Putamen (tissue), 1 donor: ENCODE results near the gene SIRT5.

ENCODE experiments used
- DNase-seq: peaks from one replicate; pipeline ENCODE4 v3.0.0-alpha.2; 2016; ENCODE audit warnings: low spot score

The SIRT5 gene

DNA sequence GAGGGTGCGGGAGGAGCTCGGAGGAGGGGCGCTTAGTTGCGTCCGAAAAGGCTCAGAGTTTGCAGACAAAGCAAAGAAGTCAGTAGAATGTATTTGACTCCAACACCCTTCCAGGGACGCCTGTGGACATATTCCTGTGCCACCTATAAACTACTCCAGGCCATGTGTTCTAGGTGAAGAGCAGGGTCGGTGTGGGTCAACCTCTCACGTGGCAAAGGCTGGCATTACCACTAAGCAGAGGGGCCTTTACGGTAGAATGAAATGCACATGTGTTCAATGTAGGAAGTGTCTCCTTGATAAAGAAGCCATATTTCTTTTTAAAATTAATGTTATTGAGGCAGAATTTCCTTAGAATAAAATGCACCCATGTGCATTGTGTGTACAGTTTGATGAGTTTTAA is 15.4 kb downstream of the SIRT5 start:
- no peak for DNase-seq

- DNase-seq: no peak
Observed at GRCh38 chr6:13590574-13591153, 16.3 kb downstream of the SIRT5 start.

DNA sequence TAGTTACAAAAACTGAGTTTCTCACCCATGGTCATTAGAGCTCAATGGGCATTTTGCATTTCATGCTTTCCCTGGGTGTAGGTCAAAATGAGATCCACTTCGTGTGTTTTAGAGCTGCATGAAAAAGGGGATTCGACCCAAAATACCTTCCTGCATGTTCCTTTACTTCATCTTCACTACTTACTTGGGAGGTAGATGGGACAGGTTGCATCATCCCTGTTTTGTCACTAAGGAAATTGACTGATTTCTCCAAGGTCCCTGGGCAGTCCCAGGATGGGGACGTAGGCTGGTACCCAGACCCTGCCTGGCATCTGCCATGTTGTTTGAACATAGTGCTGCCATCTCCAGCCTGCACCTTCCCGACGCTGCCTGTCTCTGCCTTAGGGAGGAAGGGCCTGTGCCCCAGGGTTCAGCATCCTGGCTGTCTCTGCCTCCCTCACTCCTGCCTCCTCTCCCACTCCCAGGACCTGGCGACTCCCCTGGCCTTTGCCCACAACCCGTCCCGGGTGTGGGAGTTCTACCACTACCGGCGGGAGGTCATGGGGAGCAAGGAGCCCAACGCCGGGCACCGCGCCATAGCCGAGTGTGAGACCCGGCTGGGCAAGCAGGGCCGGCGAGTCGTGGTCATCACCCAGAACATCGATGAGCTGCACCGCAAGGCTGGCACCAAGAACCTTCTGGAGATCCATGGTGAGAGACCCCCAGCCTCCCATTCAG is 17.0 kb downstream of the SIRT5 start:
- DNase-seq: no peak

DNA sequence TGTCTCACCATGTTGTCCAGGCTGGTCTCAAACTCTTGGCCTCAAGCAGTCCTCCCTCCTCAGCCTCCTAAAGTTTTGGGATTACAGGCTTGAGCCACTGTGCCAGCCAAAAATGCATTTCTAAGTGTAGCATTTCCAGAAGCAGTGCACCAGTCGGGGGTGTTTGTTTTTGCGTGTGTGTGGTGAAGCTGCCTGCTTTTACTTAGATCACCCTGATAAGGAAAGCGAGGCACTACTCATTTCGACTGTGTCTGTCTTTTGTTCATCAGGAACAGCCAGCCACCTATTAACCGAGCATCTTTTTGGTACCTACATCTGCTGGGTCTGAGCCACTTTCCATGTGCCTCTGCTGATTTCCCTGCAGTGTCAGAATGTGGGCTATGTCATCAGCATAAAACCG is 18.7 kb downstream of the SIRT5 start:
- no peak for DNase-seq

DNA sequence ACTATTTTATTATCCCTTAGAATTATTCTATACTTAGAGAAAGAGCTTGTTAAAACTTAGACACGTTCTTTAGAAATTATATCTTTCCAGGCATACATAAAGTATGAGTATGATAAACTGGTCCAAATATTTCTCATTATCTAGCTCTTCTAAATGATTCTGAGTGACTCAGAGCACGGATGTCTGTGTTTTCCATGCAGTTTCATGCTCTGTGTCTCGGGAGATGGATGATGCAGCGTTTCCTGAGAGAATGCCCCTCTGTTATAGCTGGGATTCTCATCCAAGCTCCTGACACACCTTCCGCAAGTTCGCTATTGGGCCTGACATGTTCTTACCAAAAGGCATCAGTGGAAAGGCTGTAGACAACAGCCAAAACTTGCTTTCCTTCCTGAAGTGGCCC is 19.3 kb downstream of the SIRT5 start:
- DNase-seq: no peak

GRCh38 chr6:13597073-13597472 is 22.7 kb downstream of the SIRT5 start:
- no peak for DNase-seq

DNA sequence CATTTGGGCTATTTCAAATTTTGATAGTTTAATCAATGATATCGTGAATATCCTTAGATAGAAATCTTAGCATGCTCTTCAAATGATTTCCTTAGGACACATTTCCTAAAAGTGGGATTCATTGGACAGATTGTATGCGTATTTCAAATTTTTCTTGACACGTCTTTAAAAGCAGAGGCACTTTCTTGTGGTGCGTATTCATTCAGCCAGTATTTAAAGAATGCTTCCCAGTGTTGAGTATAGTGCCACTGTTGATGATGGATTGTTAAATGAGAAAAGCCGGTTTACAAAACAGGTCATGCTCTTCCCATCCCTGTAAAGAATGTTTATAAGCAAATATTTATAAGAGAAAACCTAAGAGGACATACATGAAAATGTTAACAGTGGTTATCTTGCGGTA is 25.6 kb downstream of the SIRT5 start:
- no peak for DNase-seq

DNA sequence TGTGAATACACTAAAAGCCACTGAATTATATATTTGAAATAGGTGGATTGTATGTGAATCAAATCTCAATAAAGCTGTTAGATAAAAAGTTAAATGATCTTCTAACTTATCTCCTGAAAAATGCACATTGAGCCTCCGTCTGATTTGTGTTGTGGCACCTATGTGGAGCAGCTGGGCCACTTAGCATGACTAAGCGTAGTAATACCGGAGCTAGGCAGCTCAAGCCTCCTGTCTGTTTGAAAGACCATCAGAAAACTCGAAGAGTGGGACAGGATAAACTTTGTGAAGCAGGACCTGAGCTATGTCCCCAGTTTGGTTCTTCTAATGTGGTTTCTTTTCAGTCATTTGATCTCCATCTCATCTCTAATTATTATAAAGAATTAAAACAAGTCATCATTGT is 29.7 kb downstream of the SIRT5 start:
- DNase-seq: no peak

- DNase-seq: no peak
Observed at GRCh38 chr6:13604546-13605416, 30.4 kb downstream of the SIRT5 start.

DNA sequence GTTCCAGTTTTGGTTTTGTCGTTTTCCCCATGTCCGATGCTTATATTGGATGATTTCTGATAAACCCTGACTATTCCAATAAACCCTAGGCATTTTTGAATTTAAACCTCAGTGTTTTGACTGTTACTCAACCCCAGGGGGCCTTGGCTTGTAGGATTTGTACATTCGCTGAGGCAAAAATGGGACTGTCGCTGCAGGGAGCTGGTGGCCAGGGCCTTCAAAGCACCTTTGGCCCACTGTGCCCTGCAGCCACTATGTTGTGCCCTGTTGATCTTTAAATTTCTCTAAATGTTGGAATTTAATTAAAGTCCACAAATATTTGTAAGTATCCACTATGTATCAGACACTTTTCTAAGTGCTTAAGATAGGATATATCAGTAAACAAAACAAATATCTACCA is 31.2 kb downstream of the SIRT5 start:
- DNase-seq: no peak

DNA sequence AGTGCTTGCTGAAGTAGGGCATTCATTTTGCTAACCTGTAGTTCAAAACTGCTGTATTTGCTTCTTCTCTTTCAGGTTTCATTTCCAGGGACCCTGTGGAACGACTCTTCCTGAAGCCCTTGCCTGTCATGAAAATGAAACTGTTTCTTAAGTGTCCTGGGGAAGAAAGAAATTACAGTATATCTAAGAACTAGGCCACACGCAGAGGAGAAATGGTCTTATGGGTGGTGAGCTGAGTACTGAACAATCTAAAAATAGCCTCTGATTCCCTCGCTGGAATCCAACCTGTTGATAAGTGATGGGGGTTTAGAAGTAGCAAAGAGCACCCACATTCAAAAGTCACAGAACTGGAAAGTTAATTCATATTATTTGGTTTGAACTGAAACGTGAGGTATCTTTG is 37.3 kb downstream of the SIRT5 start:
- DNase-seq: no peak

- DNase-seq: no peak
Observed at GRCh38 chr6:13613029-13613594, 38.7 kb downstream of the SIRT5 start.

DNA sequence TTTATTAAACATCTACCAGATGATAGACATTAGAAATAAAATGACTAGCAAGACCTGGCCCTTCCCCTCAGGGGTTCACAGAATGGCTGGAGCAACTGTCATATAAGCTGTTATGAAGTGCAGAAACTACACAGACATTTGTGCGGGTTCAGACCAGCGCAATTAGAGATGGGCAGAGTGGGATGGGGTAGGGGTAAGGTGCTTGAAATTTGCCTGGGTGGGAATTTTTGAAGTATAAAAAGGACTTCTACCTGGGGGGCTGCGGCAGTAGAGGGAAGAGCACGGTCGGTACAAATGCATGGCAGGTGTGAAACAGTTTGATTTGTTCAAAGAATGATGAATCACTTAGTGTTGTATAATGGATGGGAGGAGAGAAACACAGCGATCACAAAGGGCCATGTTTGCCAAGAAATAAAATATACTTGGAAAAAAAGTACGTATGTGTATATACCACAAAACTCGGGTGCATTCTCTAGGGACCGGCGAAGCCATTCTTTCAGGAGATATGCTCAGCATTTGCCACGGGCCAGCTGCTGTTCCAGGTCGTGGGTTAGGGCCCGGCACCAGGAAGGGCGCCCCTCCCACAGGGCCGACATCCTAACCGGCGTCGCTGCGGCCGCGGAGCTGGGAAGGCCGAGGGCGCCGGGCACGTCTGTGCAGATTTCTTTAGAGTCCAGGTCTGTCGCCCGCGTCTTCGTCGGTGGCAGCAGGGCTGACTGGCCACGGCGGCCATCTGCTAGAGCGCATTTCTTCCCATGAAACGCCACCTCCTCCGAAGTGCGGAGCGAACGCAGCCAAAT is 39.9 kb downstream of the SIRT5 start:
- DNase-seq: no peak

- peak; percentile 97 for DNase-seq
Observed at GRCh38 chr6:13614926-13615791, 40.8 kb downstream of the SIRT5 start, which contains the start of gene NOL7. NOL7 (plus strand) TSS chr6:13615335; CDS start chr6:13615359, 24 bp downstream.

- DNase-seq: no peak
Observed at GRCh38 chr6:13615792-13616120, 41.4 kb downstream of the SIRT5 start.

DNA sequence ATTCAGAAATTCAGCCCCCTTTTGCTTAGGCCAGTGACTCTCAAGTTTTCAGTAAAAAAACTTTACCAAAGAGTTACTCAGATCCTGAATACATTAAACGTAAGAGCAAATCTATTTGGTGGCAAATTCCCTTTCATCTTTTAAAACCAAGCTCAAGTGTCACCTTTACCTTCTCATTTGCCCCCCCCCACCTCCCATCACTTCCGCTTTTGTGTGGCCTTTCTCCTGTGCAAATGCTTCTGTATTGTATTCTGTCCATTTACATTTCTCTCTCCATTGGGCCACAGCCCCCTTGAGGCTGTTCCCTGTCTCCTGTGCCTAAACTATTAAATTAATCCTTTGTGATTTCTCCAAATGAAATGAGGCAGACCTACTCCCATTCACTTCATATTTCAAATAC is 42.7 kb downstream of the SIRT5 start:
- no peak for DNase-seq

- DNase-seq: no peak
Observed at GRCh38 chr6:13624871-13625288, 50.5 kb downstream of the SIRT5 start.

DNA sequence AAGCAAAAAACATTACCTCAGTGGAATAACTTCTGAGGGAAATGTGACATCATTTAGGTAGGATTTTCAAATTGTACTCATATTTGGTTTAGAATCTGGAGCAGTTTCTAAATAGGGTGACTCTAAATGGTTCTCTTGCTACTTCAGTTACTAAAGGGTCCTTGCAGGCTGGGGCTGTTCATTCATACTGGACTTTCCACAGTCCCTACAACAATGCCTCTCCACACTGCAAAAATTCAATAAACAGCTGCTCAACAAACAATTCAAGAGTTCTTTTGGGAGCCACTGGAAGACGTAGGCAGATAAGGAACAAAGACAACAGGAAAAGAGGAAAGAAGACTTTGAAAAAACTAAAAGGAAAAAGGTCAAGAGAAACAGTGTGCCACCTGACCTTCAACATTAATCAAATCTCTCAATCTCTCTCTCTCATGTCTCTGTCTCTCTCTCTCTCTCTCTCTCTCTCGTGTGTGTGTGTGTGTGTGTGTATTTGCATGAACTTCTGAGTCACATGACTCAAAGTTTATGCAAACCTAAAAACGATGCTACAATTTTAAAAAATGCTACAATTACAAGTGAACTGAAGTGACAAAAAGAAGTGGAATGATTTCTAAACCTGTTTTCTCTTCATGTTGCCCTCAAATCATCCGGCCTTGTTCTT is 55.2 kb downstream of the SIRT5 start:
- no peak for DNase-seq

GRCh38 chr6:13630499-13630898 is 56.1 kb downstream of the SIRT5 start:
- DNase-seq: no peak

GRCh38 chr6:13633343-13633742 is 58.9 kb downstream of the SIRT5 start:
- no peak for DNase-seq
